Measurements from ENCODE around the gene IKBKG. TPM values are rescaled to one million over a fixed set of nuclear protein-coding genes. Genes with fewer than 3 reads are reported as not detected.
"Not testable (repeated sequence)": the region's sequence is repeated elsewhere in the genome, so short reads cannot be mapped to it uniquely, and the experiment has no call there.

Gene IKBKG
- 32.5 and 36.4 TPM in 2 replicates for polyA plus RNA-seq (2012; rRNA removed)
- 14.5 and 21.4 TPM in 2 replicates for polyA plus RNA-seq (2012; cell fraction: cytosol; rRNA removed)
- polyA plus RNA-seq (2012; cell fraction: nucleus; rRNA removed) = 84.0 and 110 TPM in 2 replicates

- POLR2A ChIA-PET = interaction anchor here (0.5 to 0.9 kb wide), 2 partner anchors 20 to 128 kb away, joined by 3 to 5 read pairs; no protein-coding TSS in a partner anchor
- WGBS (ENCODE audit: low lambda C conversion rate) = 33% methylated on average over 24 of the region's 69 CpGs
Measured at GRCh38 chrX:154547245-154548027, at the start of gene IKBKG. TSS of gene IKBKG (plus strand) at chrX:154547620. CDS start at chrX:154552003, 4,383 bp downstream.

DNA sequence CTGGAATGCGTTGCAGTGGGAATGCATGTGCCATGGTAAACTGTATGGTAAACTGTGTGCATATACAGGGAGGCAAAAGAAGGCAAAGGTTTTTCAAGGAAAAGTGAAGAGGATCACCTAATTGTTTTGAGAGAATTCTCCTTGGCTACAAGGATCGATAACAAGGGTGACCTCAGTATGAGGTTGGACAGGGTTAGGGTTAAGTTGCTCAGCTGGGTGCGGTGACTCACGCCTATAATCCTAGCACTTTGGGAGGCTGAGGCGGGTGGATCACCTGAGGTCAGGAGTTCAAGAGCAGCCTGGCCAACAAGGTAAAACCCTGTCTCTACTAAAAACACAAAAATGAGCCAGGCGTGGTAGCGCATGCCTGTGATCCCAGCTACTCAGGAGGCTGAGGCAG lies 46.0 kb upstream of the IKBKG start:
- H3K36me3 ChIP-seq (replicated peaks in 1 of 2; ENCODE audit: control insufficient read depth in 1 of 2, insufficient read depth in 2 of 2, low read length in 1 of 2); H3K9me2 ChIP-seq; H3K4me1 ChIP-seq (ENCODE audit: control insufficient read depth in 1 of 2, insufficient read depth in 2 of 2, low read depth in 1 of 2, low read length in 1 of 2); H3K79me2 ChIP-seq (ENCODE audit: insufficient read depth); H3K27ac ChIP-seq (ENCODE audit: low read depth in 2 of 2, low read length in 1 of 2); H4K20me1 ChIP-seq (ENCODE audit: insufficient read depth); H2AFZ ChIP-seq (ENCODE audit: low read depth); DNase-seq; H3K9me3 ChIP-seq; H3K4me3 ChIP-seq (ENCODE audit: low read depth in 2 of 2, low read length in 1 of 2); POLR2A ChIA-PET; H3K4me2 ChIP-seq; H3F3A ChIP-seq (replicated peaks; ENCODE audit: insufficient read depth); CTCF ChIA-PET; H3K9ac ChIP-seq: not testable (repeated sequence)
- 62% methylated on average over 7 of the region's 7 CpGs for WGBS (ENCODE audit: low lambda C conversion rate)
- H3K27me3 ChIP-seq (ENCODE audit: insufficient read depth) = peaks cover 11% of the 10 kb centered on the region

More at GRCh38 chrX:154547245-154548027, at the start of gene IKBKG:
- CTCF ChIA-PET = interaction anchor here (1.2 kb wide), 2 partner anchors 11 to 116 kb away, joined by 3 to 5 read pairs; no protein-coding TSS in a partner anchor
- H3K9me2 ChIP-seq = no peaks in the 10 kb centered on the region
- no peaks in the 10 kb centered on the region for H3K36me3 ChIP-seq (replicated peaks in 1 of 2; ENCODE audit: control insufficient read depth in 1 of 2, insufficient read depth in 2 of 2, low read length in 1 of 2)
- no peaks in the 10 kb centered on the region for H3K9me3 ChIP-seq
- H3K4me3 ChIP-seq (ENCODE audit: low read depth in 2 of 2, low read length in 1 of 2) = peak within 1 kb of the TSS; percentile 68 to 70
- peaks cover 67% of the 10 kb centered on the region for H3K79me2 ChIP-seq (ENCODE audit: insufficient read depth)
- peaks cover 6 to 7% of the 10 kb centered on the region in 2 experiments; a peak in 3 of 4 replicates for H3K4me1 ChIP-seq (ENCODE audit: control insufficient read depth in 1 of 2, insufficient read depth in 2 of 2, low read depth in 1 of 2, low read length in 1 of 2)
- DNase-seq = peak; percentile 93
- H4K20me1 ChIP-seq (ENCODE audit: insufficient read depth) = peaks cover 8% of the 10 kb centered on the region; the same call in 1 of the 2 replicates
- no peak within 1 kb of the TSS for H2AFZ ChIP-seq (ENCODE audit: low read depth)
- TF ChIP-seq, protein P1, sequence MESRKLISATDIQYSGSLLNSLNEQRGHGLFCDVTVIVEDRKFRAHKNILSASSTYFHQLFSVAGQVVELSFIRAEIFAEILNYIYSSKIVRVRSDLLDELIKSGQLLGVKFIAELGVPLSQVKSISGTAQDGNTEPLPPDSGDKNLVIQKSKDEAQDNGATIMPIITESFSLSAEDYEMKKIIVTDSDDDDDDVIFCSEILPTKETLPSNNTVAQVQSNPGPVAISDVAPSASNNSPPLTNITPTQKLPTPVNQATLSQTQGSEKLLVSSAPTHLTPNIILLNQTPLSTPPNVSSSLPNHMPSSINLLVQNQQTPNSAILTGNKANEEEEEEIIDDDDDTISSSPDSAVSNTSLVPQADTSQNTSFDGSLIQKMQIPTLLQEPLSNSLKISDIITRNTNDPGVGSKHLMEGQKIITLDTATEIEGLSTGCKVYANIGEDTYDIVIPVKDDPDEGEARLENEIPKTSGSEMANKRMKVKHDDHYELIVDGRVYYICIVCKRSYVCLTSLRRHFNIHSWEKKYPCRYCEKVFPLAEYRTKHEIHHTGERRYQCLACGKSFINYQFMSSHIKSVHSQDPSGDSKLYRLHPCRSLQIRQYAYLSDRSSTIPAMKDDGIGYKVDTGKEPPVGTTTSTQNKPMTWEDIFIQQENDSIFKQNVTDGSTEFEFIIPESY (IDR thresholded peaks at IDR 0.05; ENCODE audit: borderline replicate concordance, low read depth) = peak; percentile 93
- TF ChIP-seq RXRA (IDR thresholded peaks at IDR 0.05; ENCODE audit: borderline replicate concordance, low read depth) (no peak), POLR2AphosphoS5 (IDR thresholded peaks at IDR 0.05; ENCODE audit: low read depth, low read length) (0 out of 2 replicates have a peak, but pooled peaks have one; percentile 3), CHD2 (IDR thresholded peaks at IDR 0.05; ENCODE audit: low read length, partially characterized antibody) (peak; percentile 94), TCF12 (IDR thresholded peaks at IDR 0.05) (no peak), GABPA (IDR thresholded peaks at IDR 0.05; ENCODE audit: low read depth) (peak; percentile 92), EP300 (IDR thresholded peaks at IDR 0.05; ENCODE audit: borderline replicate concordance in 1 of 2, low read depth in 1 of 2, low read length in 1 of 2) (no peak), USF2 (IDR thresholded peaks at IDR 0.05; ENCODE audit: borderline replicate concordance, low read depth, low read length) (no peak), TAF1 (IDR thresholded peaks at IDR 0.05; ENCODE audit: borderline replicate concordance, low read depth, low read length) (peak; percentile 56; the same call in 1 of the 2 replicates), ELF1 (IDR thresholded peaks at IDR 0.05) (peak; percentile 96), YY1 (IDR thresholded peaks at IDR 0.05; ENCODE audit: low read depth) (no peak), MEF2A (IDR thresholded peaks at IDR 0.05; ENCODE audit: borderline replicate concordance, low read depth) (no peak)
- TF ChIP-seq, protein P2, sequence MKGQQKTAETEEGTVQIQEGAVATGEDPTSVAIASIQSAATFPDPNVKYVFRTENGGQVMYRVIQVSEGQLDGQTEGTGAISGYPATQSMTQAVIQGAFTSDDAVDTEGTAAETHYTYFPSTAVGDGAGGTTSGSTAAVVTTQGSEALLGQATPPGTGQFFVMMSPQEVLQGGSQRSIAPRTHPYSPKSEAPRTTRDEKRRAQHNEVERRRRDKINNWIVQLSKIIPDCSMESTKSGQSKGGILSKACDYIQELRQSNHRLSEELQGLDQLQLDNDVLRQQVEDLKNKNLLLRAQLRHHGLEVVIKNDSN (IDR thresholded peaks at IDR 0.05; ENCODE audit: borderline replicate concordance, low read depth) = no peak
- H3K27ac ChIP-seq (ENCODE audit: low read depth in 2 of 2, low read length in 1 of 2) = peak within 1 kb of the TSS; percentile 94
- H3K4me2 ChIP-seq = peak within 1 kb of the TSS; percentile 82
- H3K27me3 ChIP-seq (ENCODE audit: insufficient read depth) = peaks cover 17% of the 10 kb centered on the region
- peak within 1 kb of the TSS; percentile 77 for H3K9ac ChIP-seq
- H3F3A ChIP-seq (replicated peaks; ENCODE audit: insufficient read depth) = peaks cover 6% of the 10 kb centered on the region

Measured in SK-N-SH (cell line).